HG02642 (cell line): Measurements from ENCODE around the gene MDM4.
A peak's percentile ranks its signal among the peaks of the same experiment; 100 is the strongest.

Experiments
- ATAC-seq: cut with Tn5 transposase; IDR thresholded peaks from one replicate; pipeline ENCODE4 v1.9.1; 2021; ENCODE audit warnings: mild to moderate bottlenecking; ENCODE audit not compliant: unreplicated experiment, poor library complexity

Gene MDM4

DNA sequence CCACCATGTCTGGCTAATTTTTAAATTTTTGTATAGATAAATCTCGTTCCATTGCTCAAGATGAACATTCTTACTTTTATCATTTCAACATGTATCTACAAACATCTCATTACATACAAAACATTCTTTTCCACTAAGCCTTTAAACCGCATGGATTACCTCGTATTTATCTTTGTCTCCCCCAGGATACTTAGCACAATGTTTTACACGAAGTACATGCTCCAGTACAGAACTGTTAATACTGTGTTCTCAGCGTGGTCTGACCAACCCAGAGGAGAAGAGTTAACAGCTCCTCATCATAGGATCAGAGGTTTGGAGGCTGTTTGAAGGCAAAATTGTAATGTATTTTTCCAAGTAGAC, 29.0 kb upstream of the MDM4 start:
- ATAC-seq, result no peak

DNA sequence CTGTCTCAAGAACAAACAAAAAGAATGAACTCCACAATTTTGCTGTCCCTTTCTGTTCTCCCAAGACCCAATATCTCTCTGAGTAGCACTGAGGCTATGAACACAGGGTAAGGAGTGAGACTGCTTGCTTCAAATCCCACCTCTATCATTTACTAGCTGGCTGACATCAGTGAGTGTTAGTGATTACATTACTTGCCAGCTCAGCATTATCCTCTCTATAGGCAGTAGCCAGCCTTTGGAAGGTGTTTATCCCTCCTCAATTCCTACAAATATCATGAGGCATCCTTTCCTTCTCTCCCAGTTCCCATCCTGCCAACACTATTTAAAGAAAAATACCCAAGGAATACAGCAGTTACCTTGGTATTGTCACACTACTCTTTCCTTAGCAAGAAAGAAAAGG, 24.6 kb upstream of the MDM4 start:
- ATAC-seq, result no peak

DNA sequence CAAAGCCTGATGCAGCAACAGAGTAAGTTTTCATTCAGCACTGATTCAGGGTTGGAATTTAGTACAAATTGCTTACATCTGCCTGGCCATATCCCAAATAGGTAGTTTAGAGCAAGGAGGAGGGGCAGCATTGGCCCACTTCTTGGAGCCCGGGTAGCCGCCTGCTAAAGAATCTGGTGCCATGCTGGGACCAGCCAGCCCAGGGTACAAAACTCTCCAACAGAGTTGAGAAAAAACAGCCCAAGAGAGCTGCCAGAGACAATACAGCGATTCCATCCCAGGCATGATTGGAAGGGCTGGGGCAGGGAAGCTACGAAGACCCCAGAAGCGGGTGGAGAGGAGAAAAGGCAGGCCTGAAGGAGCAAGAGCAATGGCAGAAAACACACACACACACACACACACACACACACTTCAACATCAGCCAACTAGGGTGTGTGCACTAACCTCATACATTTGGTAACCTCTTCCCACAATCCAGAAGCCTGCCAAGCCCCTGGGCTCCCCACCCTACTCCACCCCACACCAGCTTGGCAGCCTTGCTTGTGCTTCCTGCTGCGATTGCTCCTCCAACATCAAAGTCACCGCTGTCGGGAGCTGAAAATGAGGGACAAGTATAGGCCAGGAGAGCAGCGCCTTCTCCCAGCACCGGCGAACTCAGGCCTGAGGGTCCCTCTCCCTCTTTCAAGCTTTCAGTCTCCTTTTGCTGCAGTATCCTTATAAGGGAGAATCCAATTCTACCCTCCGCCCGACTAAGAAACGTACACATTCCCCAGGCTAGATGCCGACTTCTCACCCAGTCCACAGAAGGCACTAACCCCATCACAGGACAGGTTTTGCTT, 22.8 kb upstream of the MDM4 start:
- no peak for ATAC-seq

DNA sequence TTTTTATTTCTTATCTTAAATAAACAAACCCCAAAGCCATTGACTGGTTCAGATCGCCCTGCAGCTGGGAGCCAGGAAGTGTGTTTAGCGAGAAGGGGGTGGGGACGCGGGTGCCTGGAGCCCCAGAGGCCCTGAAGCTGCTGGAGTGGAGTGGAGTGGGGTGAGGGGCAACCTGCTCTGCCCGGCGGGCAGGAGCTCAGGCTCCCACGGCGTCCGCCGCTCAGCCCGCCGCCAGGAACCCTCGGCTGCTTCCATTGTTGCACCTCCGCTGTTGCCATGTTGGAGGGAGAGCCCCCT, 22.3 kb upstream of the MDM4 start:
- peak; percentile 37 for ATAC-seq

DNA sequence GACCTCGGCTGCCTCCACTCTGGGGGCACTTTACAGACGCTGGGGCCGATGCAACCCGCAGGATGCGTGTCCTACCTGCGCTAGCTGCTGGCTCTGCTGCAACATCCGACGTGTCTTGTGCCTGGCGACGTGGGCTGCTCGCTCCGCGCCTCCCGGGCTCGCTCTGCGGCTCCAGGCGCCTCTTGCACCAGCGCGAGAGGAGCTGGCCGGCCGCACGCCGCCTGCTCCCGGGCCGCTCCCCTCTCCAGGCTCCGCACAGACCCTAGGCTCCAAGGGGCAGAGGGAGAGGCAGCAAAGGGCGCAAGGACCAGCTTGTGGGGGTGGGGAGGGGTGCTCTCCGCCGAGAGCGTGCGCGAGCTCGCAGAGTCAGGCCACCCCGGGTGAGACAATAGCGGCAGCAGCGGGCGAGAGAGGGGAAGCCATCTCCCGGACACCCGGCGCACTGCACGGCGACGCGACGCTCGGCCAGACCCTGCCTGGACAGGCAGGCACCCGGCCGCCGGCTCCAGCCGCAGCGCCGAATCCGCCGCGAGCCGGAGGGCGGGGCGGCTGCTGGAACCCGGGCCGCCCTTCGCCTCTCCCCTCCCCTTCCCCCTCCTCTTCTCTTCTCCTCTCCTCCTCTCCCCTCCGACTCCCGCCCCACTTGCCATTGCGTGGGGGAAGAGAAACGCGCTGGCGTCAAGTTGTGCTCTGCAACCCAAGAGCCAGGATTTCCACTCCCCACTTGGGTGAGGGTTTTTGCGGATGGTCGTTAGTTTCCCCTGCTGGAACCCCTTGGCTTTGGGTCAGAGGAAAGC, 21.7 kb upstream of the MDM4 start, which contains the start of gene PIK3C2B:
Gene PIK3C2B, minus strand, starts transcription at position 525 of the 797 bp plus-strand sequence. CDS start 25,003 bp downstream, outside the sequence.
- ATAC-seq, result peak; percentile 79

DNA sequence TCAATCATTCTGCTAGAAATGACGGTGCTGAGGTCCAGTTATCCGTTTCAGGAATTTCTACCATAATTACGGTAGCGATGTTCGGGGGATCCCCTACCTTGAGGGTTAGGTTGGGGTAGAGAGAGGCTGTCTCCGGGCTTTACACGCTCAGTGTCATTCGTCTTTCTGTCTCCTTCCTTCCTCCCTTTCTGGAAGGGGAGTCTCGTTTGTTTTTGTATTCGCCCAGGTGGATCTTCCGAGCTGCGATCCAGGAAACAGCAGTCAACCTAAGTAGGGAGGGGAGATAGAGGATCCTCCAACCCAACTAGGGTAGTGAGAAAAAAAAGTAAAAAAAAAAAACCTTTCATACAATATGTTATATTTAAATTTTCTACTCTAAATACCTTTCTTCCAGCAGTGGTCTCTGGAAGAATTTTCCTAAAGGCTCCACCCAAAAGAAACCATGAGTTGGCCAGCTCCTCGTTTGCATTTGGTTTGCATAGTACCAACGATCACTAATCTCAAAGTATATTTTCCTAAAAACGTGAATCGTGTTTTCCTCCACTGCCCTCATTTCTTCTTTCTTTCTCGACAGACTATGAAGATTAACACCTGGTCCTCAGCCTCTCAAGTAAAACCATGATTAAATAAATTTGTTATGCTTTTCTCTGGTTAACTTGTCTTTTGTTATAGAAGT, 21.0 kb upstream of the MDM4 start:
- peak; percentile 34 for ATAC-seq

DNA sequence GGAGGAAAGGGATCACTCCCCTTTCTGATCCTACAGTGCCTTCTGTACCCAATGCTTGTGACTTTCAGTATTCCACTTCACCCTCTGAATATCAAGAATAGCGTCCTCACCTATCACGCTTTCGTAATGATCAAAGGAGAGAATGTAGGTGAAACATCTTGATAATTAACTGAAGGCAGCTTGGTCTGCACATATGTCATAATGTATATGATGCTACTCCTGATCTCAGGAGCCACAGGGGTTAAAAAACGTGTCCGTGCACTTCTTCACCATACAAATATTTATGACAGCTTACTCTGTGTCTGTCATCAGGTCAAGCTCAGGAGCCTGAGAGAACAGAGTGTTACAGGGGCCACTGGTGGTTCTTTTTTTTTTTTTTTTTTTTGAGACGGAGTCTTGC, 20.4 kb upstream of the MDM4 start:
- no peak for ATAC-seq

DNA sequence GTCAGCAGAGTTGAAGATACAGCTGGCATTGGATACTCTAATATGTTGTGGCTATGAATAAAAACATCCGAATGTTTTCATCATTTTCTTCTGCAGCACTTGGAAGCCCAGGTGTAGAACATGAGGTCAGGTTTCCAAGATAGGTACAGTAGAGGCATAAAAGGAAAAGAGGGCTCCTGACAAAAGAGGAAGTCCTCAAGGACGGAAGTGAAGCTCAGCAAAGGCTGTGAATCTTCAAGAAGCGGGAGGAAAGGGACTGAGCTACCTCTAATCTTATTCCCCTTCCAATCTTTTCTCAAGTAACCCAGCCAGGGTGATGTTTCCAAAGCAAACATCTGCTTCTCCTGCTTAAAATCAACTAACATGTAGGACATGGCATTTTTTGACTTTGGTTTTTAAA, 17.2 kb upstream of the MDM4 start:
- no peak for ATAC-seq

DNA sequence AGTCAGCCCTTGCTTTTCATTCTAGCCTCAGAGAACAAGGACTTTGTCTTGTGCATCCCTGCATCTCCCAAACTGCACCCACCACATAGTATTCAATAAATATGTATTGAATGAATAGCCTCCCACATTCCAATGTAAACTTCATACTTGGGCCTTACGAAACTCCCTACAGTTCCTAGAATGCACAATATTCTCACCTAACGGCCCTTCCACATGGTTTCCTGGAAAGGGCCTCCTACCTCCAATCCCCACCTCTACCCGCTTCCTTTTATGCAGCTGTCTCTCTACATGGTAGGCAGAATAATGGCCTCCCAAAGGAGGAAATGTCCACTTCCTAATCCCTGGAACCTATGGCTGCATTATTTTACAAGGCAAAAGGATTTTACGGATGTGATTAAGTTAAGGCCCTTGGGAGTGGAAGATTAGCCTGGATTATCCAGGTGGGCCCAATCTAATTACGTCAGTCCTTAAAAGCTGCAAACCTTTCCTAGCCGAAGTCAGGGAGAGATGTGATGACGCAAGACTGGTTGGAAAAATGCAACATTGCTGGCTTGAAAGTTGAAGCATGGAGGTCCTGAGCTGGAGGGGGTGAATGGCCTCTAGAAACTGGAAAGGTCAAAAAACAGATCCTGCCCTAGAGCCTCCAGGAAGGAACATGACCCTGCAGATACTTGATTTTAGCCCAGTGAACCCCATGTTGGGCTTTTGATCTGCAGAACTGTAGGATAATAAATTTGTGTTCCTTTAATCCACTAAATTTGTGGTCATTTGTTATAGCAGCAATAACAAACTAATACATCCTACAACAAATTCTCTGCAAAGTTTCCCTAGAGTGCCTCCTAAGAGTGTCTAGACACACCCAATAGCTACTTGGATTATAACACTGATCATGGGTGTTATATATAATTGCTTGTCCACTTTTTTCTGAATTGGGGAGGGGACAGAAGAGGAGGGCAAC, 16.4 kb upstream of the MDM4 start:
- ATAC-seq, result no peak

DNA sequence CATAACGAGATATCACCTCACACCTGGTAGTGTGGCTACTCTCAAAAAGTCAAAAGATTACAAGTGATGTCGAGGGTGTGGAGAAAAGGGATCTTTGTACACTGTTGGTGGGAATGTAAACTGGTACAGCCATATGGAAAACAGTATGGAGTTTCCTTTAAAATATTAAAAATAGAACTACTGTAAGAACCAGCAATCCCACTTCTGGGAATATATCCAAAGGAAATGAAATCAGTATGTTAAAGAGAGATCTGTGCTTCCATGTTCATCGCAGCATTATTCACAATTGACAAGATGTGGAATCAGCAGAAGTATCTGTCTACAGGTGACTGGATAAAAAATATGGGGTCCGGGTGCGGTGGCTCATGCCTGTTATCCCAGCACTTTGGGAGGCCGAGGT, 14.0 kb upstream of the MDM4 start:
- ATAC-seq, result no peak

DNA sequence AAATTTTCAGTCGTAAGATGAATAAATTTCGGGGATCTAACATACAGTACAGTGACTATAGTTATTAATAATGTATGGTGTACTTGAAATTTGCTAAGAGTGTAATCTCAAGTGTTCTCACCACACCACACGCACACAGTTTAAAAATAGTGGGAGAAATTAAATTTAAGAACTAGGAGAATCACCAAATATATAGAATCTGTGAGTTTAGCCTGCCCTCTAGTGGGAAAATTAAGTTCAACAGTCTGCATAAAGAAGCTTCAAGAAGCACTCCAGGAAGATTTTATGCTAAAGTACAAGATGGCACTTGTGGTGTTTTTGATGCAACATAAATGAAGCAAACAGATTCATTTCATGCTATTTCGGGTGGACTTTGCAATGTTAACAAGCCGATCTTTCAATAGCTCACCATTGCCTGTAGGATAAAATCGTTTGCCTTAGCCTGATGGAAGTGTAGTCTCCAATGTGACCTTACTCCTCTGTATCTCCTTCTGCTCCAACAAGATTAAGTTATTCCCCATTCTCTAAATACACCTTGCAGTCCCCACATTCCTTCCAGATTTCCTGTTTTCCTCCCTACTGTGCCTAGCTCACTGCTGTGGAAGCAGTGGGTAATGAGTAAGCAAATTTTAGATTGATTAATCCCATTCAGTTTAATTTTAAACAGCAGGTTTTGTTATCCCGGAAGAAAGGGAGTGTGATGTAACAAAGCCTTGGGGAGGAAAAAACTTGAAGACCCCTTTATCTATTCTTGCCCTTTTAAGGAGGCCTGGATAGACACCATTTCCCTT, 12.9 kb upstream of the MDM4 start:
- no peak for ATAC-seq

DNA sequence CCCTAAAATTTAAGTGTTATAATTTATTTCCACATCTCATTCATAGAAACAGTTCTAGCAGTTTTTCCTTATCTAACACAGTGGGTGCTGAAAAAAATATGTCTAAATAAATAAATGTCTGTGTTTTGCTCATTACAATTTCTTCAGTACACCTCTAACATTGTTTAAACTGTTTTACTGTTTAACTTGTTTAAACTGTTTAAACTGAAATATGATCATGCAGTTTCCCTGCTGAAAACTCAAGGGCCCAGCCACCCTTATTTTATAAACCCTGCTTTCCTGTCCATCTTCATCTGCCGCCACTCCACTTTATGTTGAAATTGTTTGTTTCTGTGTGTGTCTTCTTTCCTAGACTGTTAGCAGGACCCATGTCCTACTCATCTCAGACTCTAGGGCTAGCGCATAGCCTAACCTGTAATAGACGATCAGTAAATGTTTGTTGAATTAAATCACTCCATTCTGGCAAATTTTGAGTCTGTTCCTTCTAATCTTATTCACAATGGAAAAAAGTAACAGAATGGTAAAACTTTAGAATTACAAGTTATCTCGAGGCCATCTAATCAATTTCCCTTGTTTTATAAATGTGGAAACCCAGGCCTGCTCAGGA, 12.2 kb upstream of the MDM4 start:
- ATAC-seq, result no peak

DNA sequence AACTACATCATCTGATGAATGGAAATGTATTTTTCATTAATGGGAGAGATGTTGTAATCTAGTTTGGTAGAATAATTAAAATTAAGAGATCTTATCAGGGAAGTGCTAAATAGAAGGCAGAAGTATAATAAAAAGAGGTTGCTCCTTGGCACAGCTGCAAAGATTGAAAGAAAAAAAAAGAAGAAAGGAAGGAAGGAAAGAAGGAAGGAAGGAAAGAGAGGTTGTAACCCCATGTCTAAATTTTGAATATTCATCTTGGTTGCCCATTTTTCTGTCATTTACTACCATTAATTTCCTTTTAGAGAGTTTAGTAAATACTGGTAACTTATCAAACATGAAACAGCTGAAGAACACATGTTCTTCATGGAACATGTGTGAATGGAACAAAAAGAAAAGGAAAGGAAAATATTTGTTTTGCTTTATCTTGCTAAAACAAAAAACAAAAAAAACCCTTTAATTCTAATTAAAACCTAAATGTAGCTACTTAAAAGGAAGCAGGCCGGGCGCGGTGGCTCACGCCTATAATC, 10.5 kb upstream of the MDM4 start:
- no peak for ATAC-seq

DNA sequence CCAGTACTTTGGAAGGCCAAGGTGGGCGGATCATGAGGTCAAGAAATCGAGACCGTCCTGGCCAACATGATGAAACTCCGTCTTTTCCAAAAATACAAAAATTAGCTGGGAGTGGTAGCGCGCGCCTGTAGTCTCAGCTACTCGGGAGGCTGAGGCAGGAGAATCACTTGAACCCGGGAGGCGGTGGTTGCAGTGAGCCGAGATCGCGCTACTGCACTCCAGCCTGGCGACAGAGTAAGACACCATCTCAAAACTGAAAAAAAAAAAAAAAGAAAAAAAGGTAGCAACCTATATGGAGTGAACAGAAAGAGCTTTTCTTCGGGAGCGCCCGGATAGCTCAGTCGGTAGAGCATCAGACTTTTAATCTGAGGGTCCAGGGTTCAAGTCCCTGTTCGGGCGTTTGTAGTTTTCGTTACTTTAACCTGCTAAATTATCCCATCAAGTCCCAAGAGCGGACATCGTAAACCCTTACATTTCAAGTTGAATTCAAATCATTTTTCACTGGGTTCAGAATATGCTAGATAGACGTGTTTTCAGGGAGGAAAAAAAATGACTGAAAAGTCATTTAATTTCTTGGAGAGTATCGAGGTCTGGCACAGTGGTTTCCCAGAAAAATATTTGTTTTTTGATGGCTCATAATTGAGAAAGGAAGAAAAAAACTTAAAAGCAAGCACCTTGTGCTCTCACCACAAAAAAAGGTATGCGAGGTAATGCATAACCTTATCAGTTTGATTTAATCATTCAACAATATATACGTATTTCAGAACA, 9.8 kb upstream of the MDM4 start:
- ATAC-seq, result peak; percentile 77

DNA sequence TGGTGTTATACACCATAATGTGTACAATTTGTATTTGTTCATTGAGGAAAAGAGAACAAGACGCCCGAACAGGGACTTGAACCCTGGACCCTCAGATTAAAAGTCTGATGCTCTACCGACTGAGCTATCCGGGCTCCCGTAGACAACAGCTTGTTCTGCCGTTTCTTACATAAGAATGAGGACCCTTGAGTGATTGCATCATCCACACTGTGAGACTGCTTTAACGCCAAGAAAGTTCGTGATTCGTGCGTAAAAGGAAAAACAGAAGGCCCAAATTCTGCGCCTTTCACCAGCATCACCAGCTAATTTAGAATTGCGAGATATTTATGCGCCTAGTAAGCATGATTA, 9.3 kb upstream of the MDM4 start:
- peak; percentile 62 for ATAC-seq

DNA sequence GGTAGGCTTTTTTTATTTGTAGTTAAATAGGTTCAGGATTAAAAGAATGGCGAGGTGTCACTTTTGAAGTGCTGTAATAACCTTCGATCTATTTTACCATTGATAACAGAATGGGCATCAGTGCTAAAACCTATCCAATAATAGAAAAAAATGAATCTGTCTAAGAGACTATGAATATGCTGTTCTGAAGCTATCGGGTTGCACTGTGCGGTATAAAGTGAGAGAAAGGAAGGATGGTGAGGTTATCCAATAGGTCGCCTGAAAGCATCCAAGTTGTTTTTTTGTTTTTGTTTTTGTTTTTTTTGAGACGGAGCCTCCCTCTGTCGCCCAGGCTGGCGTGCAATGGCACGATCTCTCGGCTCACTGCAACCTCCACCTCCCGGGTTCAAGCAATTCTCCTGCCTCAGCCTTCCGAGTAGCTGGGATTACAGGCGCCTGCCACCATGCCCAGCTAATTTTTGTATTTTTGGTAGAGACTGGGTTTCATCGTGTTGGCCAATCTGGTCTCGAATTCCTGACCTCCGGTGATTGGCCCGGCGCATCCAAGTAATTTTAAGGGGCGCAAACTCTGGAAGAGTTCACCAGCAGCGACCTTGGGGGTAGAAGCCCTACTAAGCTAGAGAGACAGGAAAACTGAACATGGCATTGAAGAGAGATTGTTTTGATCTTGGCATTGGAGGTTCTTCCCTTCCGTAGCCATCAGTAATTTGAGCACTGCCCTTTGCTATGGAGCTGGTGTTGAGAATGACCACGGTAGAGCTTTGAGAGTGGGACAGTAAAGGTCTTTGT, 8.7 kb upstream of the MDM4 start:
- ATAC-seq, result peak; percentile 6

DNA sequence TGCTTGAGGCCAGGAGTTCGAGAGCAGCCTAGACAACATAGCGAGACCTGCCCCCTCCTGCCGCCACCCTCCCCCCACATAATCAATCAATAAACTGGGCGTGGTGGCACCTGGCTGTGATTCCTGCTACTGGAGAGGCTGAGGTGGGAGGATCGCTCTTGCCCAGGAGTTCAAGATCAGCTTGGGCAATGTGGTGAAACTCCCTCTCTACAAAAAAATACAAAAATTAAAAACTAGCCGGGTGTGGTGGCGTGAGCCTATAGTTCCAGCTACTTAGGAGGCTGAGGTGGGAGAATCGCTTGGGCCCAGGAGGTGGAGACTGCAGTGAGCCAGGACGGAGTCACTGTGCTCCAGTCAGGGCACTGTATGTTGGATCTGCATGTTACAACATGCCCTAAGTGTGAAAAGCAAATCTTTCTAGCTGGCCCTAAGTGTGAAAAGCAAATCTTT, 7.0 kb upstream of the MDM4 start:
- no peak for ATAC-seq
